Mucosa of rectum (tissue), 2 donors: ENCODE measurements around the gene TRIM23.
"Not testable (repeated sequence)": the region's sequence is repeated elsewhere in the genome, so short reads cannot be mapped to it uniquely, and the experiment has no call there.

Experiments
- H3K27ac ChIP-seq, 2 donors: one replicate each; pipeline ENCODE4 v1.7.0; 2013; ENCODE audit warnings: inconsistent platforms in 2 of 2, low read depth in 2 of 2, low read length in 2 of 2
- H3K27me3 ChIP-seq, 2 donors: one replicate each; pipeline ENCODE4 v1.7.0; 2013; ENCODE audit warnings: low read length in 2 of 2; ENCODE audit not compliant: control insufficient read depth in 2 of 2, insufficient read depth in 2 of 2
- H3K36me3 ChIP-seq, 2 donors: one replicate each; pipeline ENCODE4 v1.7.0; 2013; ENCODE audit warnings: low read length in 2 of 2; ENCODE audit not compliant: control insufficient read depth in 2 of 2, insufficient read depth in 2 of 2
- H3K4me1 ChIP-seq, 2 donors: one replicate each; pipeline ENCODE4 v1.7.0; 2013; ENCODE audit warnings: low read length in 2 of 2, mild to moderate bottlenecking in 1 of 2; ENCODE audit not compliant: control insufficient read depth in 2 of 2, insufficient read depth in 2 of 2
- H3K4me3 ChIP-seq, 2 donors: one replicate each; pipeline ENCODE4 v1.7.0; 2013; ENCODE audit warnings: low read length in 2 of 2
- H3K9ac ChIP-seq, 2 donors: one replicate each; pipeline ENCODE4 v1.7.0; 2013; ENCODE audit warnings: low read length in 2 of 2, low read depth in 1 of 2, mild to moderate bottlenecking in 1 of 2
- H3K9me3 ChIP-seq, 2 donors: one replicate each; pipeline ENCODE4 v1.7.0; 2013; ENCODE audit warnings: low read length in 2 of 2; ENCODE audit not compliant: control insufficient read depth in 2 of 2
- donor health status: healthy.
- donor health status: Normal muscosa, but diverticular disease.

The TRIM23 gene

GRCh38 chr5:65625743-65626142 lies 1.6 kb upstream of the TRIM23 start:
- H3K9ac ChIP-seq: peak overlapping the region in 1 of 2 donors; percentile 89
- H3K27ac ChIP-seq: no peak overlapping the region
- peaks cover 5% of the 10 kb centered on the region in 2 donors for H3K36me3 ChIP-seq
- no peaks in the 10 kb centered on the region for H3K27me3 ChIP-seq
- H3K9me3 ChIP-seq: no peaks in the 10 kb centered on the region
- H3K4me3 ChIP-seq: peak overlapping the region; percentile 88 to 97
- peaks cover 11 to 16% of the 10 kb centered on the region in 2 donors for H3K4me1 ChIP-seq

GRCh38 chr5:65624571-65625555 lies 730 bp upstream of the TRIM23 start, which contains the start of the genes SHLD3 and TRAPPC13:
TSS of gene SHLD3 (plus strand) at chr5:65625027. CDS start at chr5:65629588, 4,561 bp downstream.
TSS of gene TRAPPC13 (plus strand) at chr5:65625027. CDS start at chr5:65625061, 34 bp downstream.
- peak within 1 kb of the TSS; percentile 84 to 88 for H3K27ac ChIP-seq
- no peaks in the 10 kb centered on the region for H3K9me3 ChIP-seq
- no peaks in the 10 kb centered on the region for H3K27me3 ChIP-seq
- peak within 1 kb of the TSS; percentile 89 to 92 for H3K9ac ChIP-seq
- peaks cover 11 to 16% of the 10 kb centered on the region in 2 donors for H3K4me1 ChIP-seq
- H3K36me3 ChIP-seq: peaks cover 4 to 5% of the 10 kb centered on the region in 2 donors
- H3K4me3 ChIP-seq: peak within 1 kb of the TSS; percentile 88 to 97

- H3K4me3 ChIP-seq: peak overlapping the region; percentile 88 to 97
- peak overlapping the region; percentile 89 to 92 for H3K9ac ChIP-seq
- H3K4me1 ChIP-seq: peaks cover 11 to 16% of the 10 kb centered on the region in 2 donors
- no peaks in the 10 kb centered on the region for H3K36me3 ChIP-seq
- H3K9me3 ChIP-seq: no peaks in the 10 kb centered on the region
- peak overlapping the region; percentile 56 to 84 for H3K27ac ChIP-seq
- no peaks in the 10 kb centered on the region for H3K27me3 ChIP-seq
These were observed 651 bp downstream of the TRIM23 start for GRCh38 chr5:65623482-65623881.

GRCh38 chr5:65621961-65622360 lies 2.2 kb downstream of the TRIM23 start:
- not testable (repeated sequence) for H3K9me3 ChIP-seq, H3K4me3 ChIP-seq, H3K9ac ChIP-seq, H3K36me3 ChIP-seq, H3K27me3 ChIP-seq, H3K27ac ChIP-seq
- peaks cover 11 to 16% of the 10 kb centered on the region in 2 donors for H3K4me1 ChIP-seq

GRCh38 chr5:65620021-65620420 lies 4.1 kb downstream of the TRIM23 start:
- H3K4me3 ChIP-seq: no peak overlapping the region
- no peaks in the 10 kb centered on the region for H3K27me3 ChIP-seq
- H3K9ac ChIP-seq: no peak overlapping the region
- H3K4me1 ChIP-seq: peaks cover 4 to 9% of the 10 kb centered on the region in 2 donors
- H3K9me3 ChIP-seq: no peaks in the 10 kb centered on the region
- H3K27ac ChIP-seq: no peak overlapping the region
- H3K36me3 ChIP-seq: peaks cover 5 to 9% of the 10 kb centered on the region in 2 donors

GRCh38 chr5:65612298-65612907 lies 11.7 kb downstream of the TRIM23 start:
- Histone ChIP-seq H3K36me3 (peaks cover 48 to 59% of the 10 kb centered on the region in 2 donors), H3K27me3 (no peaks in the 10 kb centered on the region), H3K4me3 (no peak overlapping the region), H3K4me1 (no peaks in the 10 kb centered on the region), H3K9me3 (no peaks in the 10 kb centered on the region), H3K27ac (no peak overlapping the region), H3K9ac (no peak overlapping the region)

- Histone ChIP-seq H3K4me1 (no peaks in the 10 kb centered on the region), H3K9ac (no peak overlapping the region), H3K4me3 (no peak overlapping the region), H3K36me3 (peaks cover 56 to 67% of the 10 kb centered on the region in 2 donors), H3K27me3 (no peaks in the 10 kb centered on the region), H3K9me3 (no peaks in the 10 kb centered on the region), H3K27ac (no peak overlapping the region)
These were observed 12.6 kb downstream of the TRIM23 start for GRCh38 chr5:65611524-65611923.

- not testable (repeated sequence) for H3K9me3 ChIP-seq, H3K27me3 ChIP-seq, H3K4me1 ChIP-seq, H3K27ac ChIP-seq, H3K9ac ChIP-seq, H3K4me3 ChIP-seq
- peaks cover 56 to 58% of the 10 kb centered on the region in 2 donors for H3K36me3 ChIP-seq
These were observed 22.4 kb downstream of the TRIM23 start for GRCh38 chr5:65601761-65602160.

GRCh38 chr5:65588694-65589093 lies 35.4 kb downstream of the TRIM23 start:
- Histone ChIP-seq H3K9me3 (no peaks in the 10 kb centered on the region), H3K4me3 (no peak overlapping the region), H3K9ac (no peak overlapping the region), H3K27me3 (no peaks in the 10 kb centered on the region), H3K4me1 (no peaks in the 10 kb centered on the region), H3K36me3 (peaks cover 56 to 64% of the 10 kb centered on the region in 2 donors), H3K27ac (no peak overlapping the region)

GRCh38 chr5:65577141-65577540 lies 47.0 kb downstream of the TRIM23 start:
- no peak overlapping the region for H3K9ac ChIP-seq
- no peaks in the 10 kb centered on the region for H3K4me1 ChIP-seq
- peaks cover 20 to 46% of the 10 kb centered on the region in 2 donors for H3K36me3 ChIP-seq
- no peaks in the 10 kb centered on the region for H3K27me3 ChIP-seq
- H3K9me3 ChIP-seq: no peaks in the 10 kb centered on the region
- no peak overlapping the region for H3K27ac ChIP-seq
- H3K4me3 ChIP-seq: no peak overlapping the region
